ENCODE measurements around the gene LRCH3. TPM values are rescaled to one million over a fixed set of nuclear protein-coding genes. Genes with fewer than 3 reads are reported as not detected.

The LRCH3 gene
- total RNA-seq, 1 experiment from 2014 or later = 39.4 TPM

GRCh38 chr3:197889204-197889930 is 98.3 kb downstream of the LRCH3 start:
- H3K9me3 Mint-ChIP-seq (ENCODE audit: low read depth, unreplicated experiment) = no peaks in the 10 kb centered on the region
- H3K4me3 Mint-ChIP-seq (ENCODE audit: low read depth, unreplicated experiment) = no peak overlapping the region
- H3K36me3 Mint-ChIP-seq (ENCODE audit: insufficient read depth, unreplicated experiment) = no peaks in the 10 kb centered on the region
- peak overlapping the region; percentile 72 for H3K27ac Mint-ChIP-seq (ENCODE audit: unreplicated experiment)
- CTCF ChIA-PET = interaction anchor here (0.7 kb wide), 1 partner anchor 254 kb away, joined by 3 read pairs; no protein-coding TSS in a partner anchor
- TF ChIP-seq, protein P1, sequence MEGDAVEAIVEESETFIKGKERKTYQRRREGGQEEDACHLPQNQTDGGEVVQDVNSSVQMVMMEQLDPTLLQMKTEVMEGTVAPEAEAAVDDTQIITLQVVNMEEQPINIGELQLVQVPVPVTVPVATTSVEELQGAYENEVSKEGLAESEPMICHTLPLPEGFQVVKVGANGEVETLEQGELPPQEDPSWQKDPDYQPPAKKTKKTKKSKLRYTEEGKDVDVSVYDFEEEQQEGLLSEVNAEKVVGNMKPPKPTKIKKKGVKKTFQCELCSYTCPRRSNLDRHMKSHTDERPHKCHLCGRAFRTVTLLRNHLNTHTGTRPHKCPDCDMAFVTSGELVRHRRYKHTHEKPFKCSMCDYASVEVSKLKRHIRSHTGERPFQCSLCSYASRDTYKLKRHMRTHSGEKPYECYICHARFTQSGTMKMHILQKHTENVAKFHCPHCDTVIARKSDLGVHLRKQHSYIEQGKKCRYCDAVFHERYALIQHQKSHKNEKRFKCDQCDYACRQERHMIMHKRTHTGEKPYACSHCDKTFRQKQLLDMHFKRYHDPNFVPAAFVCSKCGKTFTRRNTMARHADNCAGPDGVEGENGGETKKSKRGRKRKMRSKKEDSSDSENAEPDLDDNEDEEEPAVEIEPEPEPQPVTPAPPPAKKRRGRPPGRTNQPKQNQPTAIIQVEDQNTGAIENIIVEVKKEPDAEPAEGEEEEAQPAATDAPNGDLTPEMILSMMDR (IDR thresholded peaks at IDR 0.05; ENCODE audit: unreplicated experiment) = no peak
- H3K4me1 Mint-ChIP-seq (ENCODE audit: low read depth, unreplicated experiment) = peaks cover 16% of the 10 kb centered on the region
- intact Hi-C loops (cut with micrococcal nuclease; ENCODE audit: unreplicated experiment) = no loop called here
- no peaks in the 10 kb centered on the region for H3K27me3 Mint-ChIP-seq (ENCODE audit: unreplicated experiment)
- DNase-seq = peak; percentile 42
- TSS peak; percentile 20 for BruUV-seq (replicated peaks)

GRCh38 chr3:197890693-197891092 is 99.6 kb downstream of the LRCH3 start:
- TF ChIP-seq, protein P1 (IDR thresholded peaks at IDR 0.05; ENCODE audit: unreplicated experiment) = no peak
- Mint-ChIP-seq H3K27me3 (ENCODE audit: unreplicated experiment) (no peaks in the 10 kb centered on the region), H3K36me3 (ENCODE audit: insufficient read depth, unreplicated experiment) (no peaks in the 10 kb centered on the region), H3K4me1 (ENCODE audit: low read depth, unreplicated experiment) (peaks cover 16% of the 10 kb centered on the region), H3K27ac (ENCODE audit: unreplicated experiment) (no peak overlapping the region), H3K9me3 (ENCODE audit: low read depth, unreplicated experiment) (no peaks in the 10 kb centered on the region), H3K4me3 (ENCODE audit: low read depth, unreplicated experiment) (no peak overlapping the region)
- no TSS peak for BruUV-seq (replicated peaks)
- DNase-seq = no peak
- intact Hi-C loops (cut with micrococcal nuclease; ENCODE audit: unreplicated experiment) = no loop called here
- CTCF ChIA-PET = no interaction called here

- CTCF ChIA-PET = no interaction called here
- no TSS peak for BruUV-seq (replicated peaks)
- Mint-ChIP-seq H3K27me3 (ENCODE audit: unreplicated experiment) (no peaks in the 10 kb centered on the region), H3K36me3 (ENCODE audit: insufficient read depth, unreplicated experiment) (no peaks in the 10 kb centered on the region), H3K27ac (ENCODE audit: unreplicated experiment) (no peak overlapping the region), H3K4me1 (ENCODE audit: low read depth, unreplicated experiment) (peaks cover 16% of the 10 kb centered on the region), H3K9me3 (ENCODE audit: low read depth, unreplicated experiment) (no peaks in the 10 kb centered on the region), H3K4me3 (ENCODE audit: low read depth, unreplicated experiment) (no peak overlapping the region)
- intact Hi-C loops (cut with micrococcal nuclease; ENCODE audit: unreplicated experiment) = no loop called here
- no peak for DNase-seq
- TF ChIP-seq, protein P1 (IDR thresholded peaks at IDR 0.05; ENCODE audit: unreplicated experiment) = no peak
Measured at GRCh38 chr3:197892162-197892561, 101.1 kb downstream of the LRCH3 start.

GRCh38 chr3:197896421-197896820 is 105.4 kb downstream of the LRCH3 start:
- no peak overlapping the region for H3K27ac Mint-ChIP-seq (ENCODE audit: unreplicated experiment)
- no peak for DNase-seq
- TF ChIP-seq, protein P1 (IDR thresholded peaks at IDR 0.05; ENCODE audit: unreplicated experiment) = no peak
- BruUV-seq (replicated peaks) = no TSS peak
- no peaks in the 10 kb centered on the region for H3K36me3 Mint-ChIP-seq (ENCODE audit: insufficient read depth, unreplicated experiment)
- H3K9me3 Mint-ChIP-seq (ENCODE audit: low read depth, unreplicated experiment) = no peaks in the 10 kb centered on the region
- CTCF ChIA-PET = no interaction called here
- intact Hi-C loops (cut with micrococcal nuclease; ENCODE audit: unreplicated experiment) = no loop called here
- no peaks in the 10 kb centered on the region for H3K27me3 Mint-ChIP-seq (ENCODE audit: unreplicated experiment)
- H3K4me1 Mint-ChIP-seq (ENCODE audit: low read depth, unreplicated experiment) = no peaks in the 10 kb centered on the region
- no peak overlapping the region for H3K4me3 Mint-ChIP-seq (ENCODE audit: low read depth, unreplicated experiment)

All from Calu3 (cell line).